AG10803 (cell line): ENCODE measurements around the gene PSME1.
A peak's percentile ranks its signal among the peaks of the same experiment; 100 is the strongest.

Source experiments
- DNase-seq: peaks from one replicate; pipeline ENCODE4 v3.0.0; 2010; ENCODE audit warnings: low read depth
- H3K4me3 ChIP-seq: 2 replicates; pipeline ENCODE4 v1.5.1; 2011; ENCODE audit warnings: mild to moderate bottlenecking, low read length, control low read depth
- CTCF ChIP-seq: conservative IDR thresholded peaks from 2 replicates; pipeline ENCODE4 v1.5.1; 2011; ENCODE audit warnings: mild to moderate bottlenecking, low read length, control low read depth, inconsistent platforms

PSME1 gene

DNA sequence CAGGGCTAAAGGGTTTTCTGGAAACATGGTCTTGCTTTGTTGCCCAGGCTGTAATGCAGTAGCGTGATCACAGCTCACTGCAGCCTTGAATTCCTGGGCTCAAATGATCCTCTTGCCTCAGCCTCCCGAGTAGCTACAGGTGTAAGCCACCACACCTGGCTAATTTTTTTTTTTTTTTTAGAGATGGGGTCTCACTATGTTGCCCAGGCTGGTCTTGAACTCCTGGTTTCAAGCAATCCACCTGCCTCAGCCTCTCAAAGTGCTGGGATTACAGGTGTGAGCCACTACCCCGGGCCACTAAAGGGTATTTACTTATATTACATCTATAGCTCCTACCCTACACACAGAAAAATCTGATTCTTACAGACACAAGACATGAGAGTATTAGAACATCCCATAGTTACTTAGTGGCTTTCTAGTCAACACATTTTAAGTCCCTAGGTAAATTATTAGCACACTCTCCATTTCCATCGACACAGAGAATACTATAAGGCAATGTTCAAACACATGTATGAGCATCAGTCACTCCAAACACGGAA lies 27.6 kb upstream of the PSME1 start:
- no peak overlapping the region for H3K4me3 ChIP-seq
- TF ChIP-seq CTCF = no peak
- DNase-seq = no peak

- H3K4me3 ChIP-seq = no peak overlapping the region
- no peak for DNase-seq
- TF ChIP-seq CTCF = no peak
These were observed 25.9 kb upstream of the PSME1 start for GRCh38 chr14:24110060-24110459.

DNA sequence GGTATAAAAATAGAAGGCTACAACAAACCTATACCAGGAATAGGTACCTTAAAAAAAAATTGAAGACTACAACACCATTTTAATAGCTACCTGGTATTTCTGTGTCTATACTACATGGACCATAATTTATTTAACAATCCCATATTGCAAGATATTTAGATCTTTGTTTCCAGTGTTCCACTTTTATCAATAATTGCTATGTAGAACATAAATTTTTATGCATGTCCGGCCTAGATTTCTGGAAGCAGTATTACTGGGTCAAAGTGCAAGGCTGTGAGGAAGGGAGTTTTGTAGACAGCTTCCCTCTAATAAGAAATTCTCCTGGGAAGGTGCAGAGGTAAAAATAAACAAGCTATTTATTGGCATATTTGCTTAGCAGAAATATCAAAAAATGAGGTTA lies 25.5 kb upstream of the PSME1 start:
- H3K4me3 ChIP-seq = no peak overlapping the region
- TF ChIP-seq CTCF = no peak
- no peak for DNase-seq

DNA sequence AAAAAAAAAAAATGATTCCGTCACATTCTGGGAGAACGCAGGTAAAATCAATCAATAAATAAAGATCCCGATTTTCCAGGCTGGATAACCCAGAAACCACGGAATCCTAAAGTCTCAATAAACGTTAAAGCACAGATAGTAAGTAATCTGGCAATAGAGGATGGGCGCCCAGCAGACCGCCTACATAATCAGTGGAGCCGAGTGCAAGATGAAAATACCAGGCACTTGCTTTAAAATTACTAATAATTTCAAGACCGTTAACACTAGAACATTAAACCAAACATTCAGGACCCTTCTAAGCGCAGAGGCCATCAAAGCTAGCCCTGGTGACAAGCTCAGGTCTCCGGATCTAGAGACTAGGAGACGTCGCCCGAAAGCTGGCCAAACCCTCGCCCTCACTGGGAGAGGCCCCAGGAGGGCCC lies 22.6 kb upstream of the PSME1 start:
- DNase-seq = no peak
- H3K4me3 ChIP-seq = peak overlapping the region; percentile 90
- no peak for TF ChIP-seq CTCF

DNA sequence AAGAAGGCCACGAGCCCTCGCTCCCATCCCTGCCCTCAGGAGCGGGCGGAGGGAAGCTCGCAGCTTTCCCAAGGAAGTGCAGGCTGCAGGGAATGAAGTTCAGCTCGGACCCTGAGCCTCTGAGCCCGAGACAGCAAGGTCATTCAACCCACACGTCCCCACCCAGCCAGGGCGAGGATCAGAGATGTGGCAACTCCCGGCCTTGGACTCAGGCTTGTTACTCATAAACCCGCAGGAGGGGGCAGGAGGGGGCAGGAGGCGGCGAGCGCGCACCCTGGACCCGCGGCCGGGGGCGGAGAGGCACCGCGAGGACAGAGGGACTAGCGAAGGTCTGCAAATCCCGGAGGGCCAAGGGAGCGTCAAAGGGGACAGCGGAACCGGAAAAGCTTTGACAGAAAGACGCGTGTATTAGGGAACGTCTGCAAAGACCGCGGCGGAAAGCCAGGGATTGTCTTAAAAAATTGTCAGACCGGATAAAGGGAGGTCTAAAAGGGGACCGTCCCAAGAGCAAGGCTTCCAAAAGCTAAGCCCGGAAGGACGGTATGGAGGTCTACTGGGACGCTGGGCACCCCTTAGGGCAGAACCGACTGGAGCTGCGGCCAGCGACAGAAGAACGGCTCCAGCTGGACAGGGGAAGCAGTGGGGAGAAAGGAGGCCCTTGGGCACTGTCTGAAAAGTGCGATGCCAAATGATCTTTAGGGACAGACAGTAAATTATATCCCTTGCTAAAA lies 22.0 kb upstream of the PSME1 start:
- no peak for TF ChIP-seq CTCF
- peak overlapping the region; percentile 90 for H3K4me3 ChIP-seq
- DNase-seq = peak; percentile 89

- peak; percentile 100 for DNase-seq
- TF ChIP-seq CTCF = no peak
- peak within 1 kb of the TSS; percentile 90 for H3K4me3 ChIP-seq
These were observed 21.2 kb upstream of the PSME1 start, which contains the start of the genes DCAF11 and NRL for GRCh38 chr14:24114532-24115421. Gene DCAF11, plus strand, starts transcription at chr14:24114777. Its CDS starts 818 bp downstream, at chr14:24115595. Gene NRL, minus strand, starts transcription at chr14:24114949. Its CDS starts 32,101 bp downstream, at chr14:24082848.
